A673 (cell line): ENCODE data around the gene SLC16A10. TPM values are rescaled to one million over a fixed set of nuclear protein-coding genes. Genes with fewer than 3 reads are reported as not detected.

Experiments used
- BruUV-seq: library from RNA; stranded (reverse); fragments of 400-500 nt; replicated peaks from 2 replicates; lab custom pipeline; 2021; lab: Mats Ljungman, UMichigan
- CTCF ChIA-PET: fragments of 300-600 bp; sonication (Branson Sonifier 250); formaldehyde crosslinking; loops from one replicate; lab custom pipeline; 2022; ENCODE audit warnings: antibody characterized with exemption; lab: Charles Lee
- POLR2A ChIA-PET: fragments of 300-600 bp; sonication (Branson Sonifier 250); formaldehyde crosslinking; loops from one replicate; lab custom pipeline; 2022; ENCODE audit warnings: antibody characterized with exemption; ENCODE audit not compliant: low non-redundant PET; lab: Charles Lee
- DNase-seq: peaks from one replicate; pipeline ENCODE4 v3.0.0-alpha.2; 2015; ENCODE audit warnings: low spot score
- H3K27ac ChIP-seq: fragments of 200-600 bp; sonication (generic); 2 replicates; pipeline ENCODE4 v1.5.1; 2016; ENCODE audit warnings: mixed run types, low read depth, mild to moderate bottlenecking, mixed read lengths, antibody characterized with exemption, low read length; ENCODE audit not compliant: poor library complexity, severe bottlenecking
- H3K27me3 ChIP-seq: fragments of 200-600 bp; sonication (generic); replicated peaks from 2 replicates; pipeline ENCODE4 v1.6.1; 2017; ENCODE audit warnings: mixed run types, low read depth, mild to moderate bottlenecking, mixed read lengths, antibody characterized with exemption, low read length; ENCODE audit not compliant: insufficient read depth, poor library complexity
- H3K36me3 ChIP-seq: fragments of 200-600 bp; sonication (generic); 2 replicates; pipeline ENCODE4 v1.6.1; 2016; ENCODE audit warnings: mixed run types, mild to moderate bottlenecking, mixed read lengths, antibody characterized with exemption, low read length; ENCODE audit not compliant: insufficient read depth, poor library complexity, severe bottlenecking
- H3K4me1 ChIP-seq: fragments of 200-600 bp; sonication (generic); 2 replicates; pipeline ENCODE4 v1.6.1; 2017; ENCODE audit warnings: mixed run types, mild to moderate bottlenecking, mixed read lengths, antibody characterized with exemption, low read length; ENCODE audit not compliant: insufficient read depth, poor library complexity, severe bottlenecking
- H3K4me3 ChIP-seq: fragments of 200-600 bp; sonication (generic); 2 replicates; pipeline ENCODE4 v1.5.1; 2016; ENCODE audit warnings: low read depth, mixed run types, mild to moderate bottlenecking, mixed read lengths, low read length; ENCODE audit not compliant: poor library complexity, severe bottlenecking
- H3K9me3 ChIP-seq: fragments of 200-600 bp; sonication (generic); 2 replicates; pipeline ENCODE4 v1.6.1; 2016; ENCODE audit warnings: mixed run types, low read depth, mild to moderate bottlenecking, mixed read lengths, antibody characterized with exemption, low read length; ENCODE audit not compliant: poor library complexity, severe bottlenecking
- EZH2 ChIP-seq: fragments of 200-600 bp; sonication (generic); IDR thresholded peaks from 2 replicates; pipeline ENCODE4 v1.6.1; 2017; ENCODE audit warnings: borderline replicate concordance, low read depth, mild to moderate bottlenecking, mixed read lengths, antibody characterized with exemption, low read length; ENCODE audit not compliant: poor library complexity, severe bottlenecking
- intact Hi-C: fragments of 100-400 bp; cut with micrococcal nuclease; formaldehyde crosslinking; loops from one replicate; pipeline ENCODE4 v1.10.0; 2022; ENCODE audit not compliant: unreplicated experiment
- total RNA-seq: library from RNA; stranded (reverse); gene quantifications from 2 replicates; pipeline ENCODE4 v1.2.3, GENCODE V29; 2021
- TF ChIP-seq, protein P1 (sequence below): fragments of 300-800, 200-600 bp; sonication (generic); conservative IDR thresholded peaks from 2 replicates; pipeline ENCODE4 v1.5.1; 2017; ENCODE audit warnings: low read depth, mild to moderate bottlenecking, antibody characterized with exemption, low read length, moderate library complexity, mixed read lengths

Gene SLC16A10
- total RNA-seq, 1 experiment from 2014 or later: 7.9 TPM

DNA sequence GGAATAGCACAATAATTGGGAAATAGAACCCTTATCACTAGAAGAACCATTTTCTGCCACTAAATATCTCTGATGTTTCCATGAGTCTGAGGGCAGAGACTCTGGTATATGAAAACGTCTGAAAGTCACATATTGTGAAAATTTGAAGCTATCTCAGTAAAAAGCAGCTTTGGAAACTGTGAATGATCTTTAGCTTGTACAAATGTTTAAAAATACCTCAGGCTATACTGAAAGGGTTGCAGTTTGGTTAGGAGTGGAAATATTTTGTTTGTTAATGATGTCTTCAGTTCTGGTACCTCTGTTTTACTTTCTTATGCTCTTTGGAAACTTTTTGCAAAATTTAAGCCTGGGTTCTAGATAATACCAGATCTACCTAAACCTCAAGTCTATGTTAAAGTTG lies 135.0 kb downstream of the SLC16A10 start:
- Histone ChIP-seq H3K9me3 (no peaks in the 10 kb centered on the region), H3K4me1 (no peaks in the 10 kb centered on the region), H3K4me3 (no peak overlapping the region), H3K27me3 (no peaks in the 10 kb centered on the region), H3K36me3 (no peaks in the 10 kb centered on the region), H3K27ac (no peak overlapping the region)
- TF ChIP-seq, protein P1, sequence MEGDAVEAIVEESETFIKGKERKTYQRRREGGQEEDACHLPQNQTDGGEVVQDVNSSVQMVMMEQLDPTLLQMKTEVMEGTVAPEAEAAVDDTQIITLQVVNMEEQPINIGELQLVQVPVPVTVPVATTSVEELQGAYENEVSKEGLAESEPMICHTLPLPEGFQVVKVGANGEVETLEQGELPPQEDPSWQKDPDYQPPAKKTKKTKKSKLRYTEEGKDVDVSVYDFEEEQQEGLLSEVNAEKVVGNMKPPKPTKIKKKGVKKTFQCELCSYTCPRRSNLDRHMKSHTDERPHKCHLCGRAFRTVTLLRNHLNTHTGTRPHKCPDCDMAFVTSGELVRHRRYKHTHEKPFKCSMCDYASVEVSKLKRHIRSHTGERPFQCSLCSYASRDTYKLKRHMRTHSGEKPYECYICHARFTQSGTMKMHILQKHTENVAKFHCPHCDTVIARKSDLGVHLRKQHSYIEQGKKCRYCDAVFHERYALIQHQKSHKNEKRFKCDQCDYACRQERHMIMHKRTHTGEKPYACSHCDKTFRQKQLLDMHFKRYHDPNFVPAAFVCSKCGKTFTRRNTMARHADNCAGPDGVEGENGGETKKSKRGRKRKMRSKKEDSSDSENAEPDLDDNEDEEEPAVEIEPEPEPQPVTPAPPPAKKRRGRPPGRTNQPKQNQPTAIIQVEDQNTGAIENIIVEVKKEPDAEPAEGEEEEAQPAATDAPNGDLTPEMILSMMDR: no peak
- no peak for TF ChIP-seq EZH2
- CTCF ChIA-PET: no interaction called here
- DNase-seq: no peak
- intact Hi-C loops: no loop called here
- POLR2A ChIA-PET: no interaction called here
- BruUV-seq: no TSS peak

DNA sequence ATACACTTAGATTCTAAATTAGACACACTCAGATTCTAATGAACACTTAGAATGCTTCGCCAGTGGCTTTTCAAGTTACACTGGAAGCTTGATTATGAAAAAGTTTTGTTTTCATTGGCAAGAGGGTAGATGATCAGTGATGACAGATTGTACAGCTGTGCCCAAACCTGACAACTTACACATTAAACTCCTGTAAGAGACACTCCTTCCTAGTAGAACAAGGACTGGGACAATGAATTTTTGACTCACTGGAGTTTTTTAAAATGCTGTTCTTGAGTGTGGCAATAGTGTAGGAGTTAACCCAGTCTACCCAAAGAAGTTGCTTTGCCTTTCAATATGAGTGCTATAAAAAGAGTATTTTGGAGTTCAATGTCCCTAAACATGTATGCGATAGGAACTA lies 140.8 kb downstream of the SLC16A10 start:
- Histone ChIP-seq H3K4me3 (no peak overlapping the region), H3K4me1 (no peaks in the 10 kb centered on the region), H3K36me3 (no peaks in the 10 kb centered on the region), H3K27me3 (no peaks in the 10 kb centered on the region), H3K27ac (no peak overlapping the region), H3K9me3 (no peaks in the 10 kb centered on the region)
- ChIA-PET CTCF (no interaction called here), POLR2A (no interaction called here)
- TF ChIP-seq, protein P1: no peak
- TF ChIP-seq EZH2: no peak
- no TSS peak for BruUV-seq
- DNase-seq: no peak
- intact Hi-C loops: no loop called here

DNA sequence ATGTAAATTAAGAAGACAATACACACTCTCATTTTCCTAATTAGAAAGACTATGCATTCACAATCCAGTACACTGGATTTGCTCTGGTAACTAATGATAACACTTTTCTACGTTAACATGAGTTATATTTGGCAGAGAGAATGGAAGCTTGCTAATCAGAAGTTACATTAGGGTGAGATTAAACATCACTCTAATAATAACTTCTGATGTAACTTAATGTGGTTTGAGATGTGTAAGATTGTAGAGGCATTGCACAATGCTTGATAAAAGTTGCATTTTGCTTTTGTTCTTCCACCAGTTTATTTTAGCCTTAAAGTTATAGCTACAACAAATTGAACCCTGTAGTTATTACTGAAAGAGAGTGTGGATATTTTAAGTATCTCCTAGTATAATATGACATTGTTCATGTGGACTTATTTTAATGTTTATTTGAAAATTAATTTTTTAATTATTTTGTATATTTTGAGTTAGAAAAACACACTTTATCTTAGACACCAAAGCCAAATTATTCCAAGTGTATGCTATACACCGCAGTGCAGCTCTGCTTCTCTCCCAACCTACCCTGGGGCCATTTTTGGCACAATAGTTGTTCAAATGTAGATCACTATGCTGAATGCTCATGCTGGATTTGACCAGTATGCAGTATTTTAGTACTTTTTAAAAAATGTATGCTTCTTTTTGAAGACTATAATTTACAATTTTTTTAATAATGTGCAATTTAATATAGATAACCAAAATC lies 143.2 kb downstream of the SLC16A10 start:
- no peak overlapping the region for H3K4me3 ChIP-seq
- no peaks in the 10 kb centered on the region for H3K36me3 ChIP-seq
- CTCF ChIA-PET: no interaction called here
- no TSS peak for BruUV-seq
- intact Hi-C loops: no loop called here
- no peaks in the 10 kb centered on the region for H3K27me3 ChIP-seq
- no peak for TF ChIP-seq EZH2
- TF ChIP-seq, protein P1: no peak
- H3K27ac ChIP-seq: no peak overlapping the region
- POLR2A ChIA-PET: interaction anchor here (0.7 kb wide), 2 partner anchors 56 to 800 kb away, joined by 3 read pairs; no protein-coding TSS in a partner anchor
- H3K9me3 ChIP-seq: no peaks in the 10 kb centered on the region
- DNase-seq: no peak
- no peaks in the 10 kb centered on the region for H3K4me1 ChIP-seq
